T-helper 1 cell treated with Interleukin-12 subunit alpha and Interleukin-12 subunit beta and Interleukin-4 antibody, amounts not matched to agents 30 μg/mL and 1 μg/mL, for 36 hours (primary cell): ENCODE results near the gene ZC3H8.

Experiments used
- H3K27ac Mint-ChIP-seq: one replicate; pipeline ENCODE4 v1.8.0; 2021; ENCODE audit warnings: mild to moderate bottlenecking, mixed read lengths
- H3K27me3 Mint-ChIP-seq: one replicate; pipeline ENCODE4 v1.8.0; 2021; ENCODE audit warnings: low read depth, mixed read lengths
- H3K36me3 Mint-ChIP-seq: one replicate; pipeline ENCODE4 v1.8.0; 2021; ENCODE audit warnings: low read depth, mixed read lengths
- H3K4me1 Mint-ChIP-seq: one replicate; pipeline ENCODE4 v1.8.0; 2021; ENCODE audit warnings: low read depth, mixed read lengths
- H3K4me3 Mint-ChIP-seq: one replicate; pipeline ENCODE4 v1.8.0; 2021; ENCODE audit warnings: mild to moderate bottlenecking, moderate library complexity, mixed read lengths
- H3K9me3 Mint-ChIP-seq: one replicate; pipeline ENCODE4 v1.8.0; 2021; ENCODE audit warnings: mixed read lengths

ZC3H8 gene

GRCh38 chr2:112195950-112196349 is 58.9 kb downstream of the ZC3H8 start:
- Mint-ChIP-seq H3K4me3 (no peak overlapping the region), H3K36me3 (peaks cover 24% of the 10 kb centered on the region), H3K4me1 (peaks cover 36% of the 10 kb centered on the region), H3K27me3 (no peaks in the 10 kb centered on the region), H3K9me3 (no peaks in the 10 kb centered on the region), H3K27ac (no peak overlapping the region)

GRCh38 chr2:112195167-112195766 is 59.6 kb downstream of the ZC3H8 start:
- H3K4me1 Mint-ChIP-seq = peaks cover 40% of the 10 kb centered on the region
- H3K9me3 Mint-ChIP-seq = no peaks in the 10 kb centered on the region
- H3K36me3 Mint-ChIP-seq = peaks cover 28% of the 10 kb centered on the region
- no peak overlapping the region for H3K4me3 Mint-ChIP-seq
- H3K27ac Mint-ChIP-seq = no peak overlapping the region
- H3K27me3 Mint-ChIP-seq = no peaks in the 10 kb centered on the region

GRCh38 chr2:112194482-112194881 is 60.4 kb downstream of the ZC3H8 start:
- Mint-ChIP-seq H3K27me3 (no peaks in the 10 kb centered on the region), H3K9me3 (no peaks in the 10 kb centered on the region), H3K4me1 (peaks cover 44% of the 10 kb centered on the region), H3K36me3 (peaks cover 25% of the 10 kb centered on the region), H3K4me3 (peak overlapping the region; percentile 0), H3K27ac (peak overlapping the region; percentile 57)

GRCh38 chr2:112194028-112194427 is 60.8 kb downstream of the ZC3H8 start:
- Mint-ChIP-seq H3K4me1 (peaks cover 49% of the 10 kb centered on the region), H3K36me3 (peaks cover 27% of the 10 kb centered on the region), H3K27ac (peak overlapping the region; percentile 28), H3K27me3 (no peaks in the 10 kb centered on the region), H3K4me3 (no peak overlapping the region), H3K9me3 (no peaks in the 10 kb centered on the region)

GRCh38 chr2:112189001-112189556 is 65.8 kb downstream of the ZC3H8 start:
- H3K27ac Mint-ChIP-seq = peak overlapping the region; percentile 94
- peaks cover 66% of the 10 kb centered on the region for H3K4me1 Mint-ChIP-seq
- no peaks in the 10 kb centered on the region for H3K27me3 Mint-ChIP-seq
- H3K4me3 Mint-ChIP-seq = peak overlapping the region; percentile 63
- H3K9me3 Mint-ChIP-seq = no peaks in the 10 kb centered on the region
- peaks cover 49% of the 10 kb centered on the region for H3K36me3 Mint-ChIP-seq

- Mint-ChIP-seq H3K27me3 (no peaks in the 10 kb centered on the region), H3K4me3 (peak overlapping the region; percentile 63), H3K27ac (peak overlapping the region; percentile 94), H3K36me3 (peaks cover 52% of the 10 kb centered on the region), H3K9me3 (no peaks in the 10 kb centered on the region), H3K4me1 (peaks cover 70% of the 10 kb centered on the region)
These were observed 66.8 kb downstream of the ZC3H8 start for GRCh38 chr2:112187805-112188596.

- H3K4me1 Mint-ChIP-seq = peaks cover 76% of the 10 kb centered on the region
- peaks cover 46% of the 10 kb centered on the region for H3K36me3 Mint-ChIP-seq
- H3K27ac Mint-ChIP-seq = peak overlapping the region; percentile 94
- H3K9me3 Mint-ChIP-seq = no peaks in the 10 kb centered on the region
- H3K27me3 Mint-ChIP-seq = no peaks in the 10 kb centered on the region
- H3K4me3 Mint-ChIP-seq = peak overlapping the region; percentile 63
These were observed 67.7 kb downstream of the ZC3H8 start for GRCh38 chr2:112187046-112187715.

- Mint-ChIP-seq H3K27ac (no peak overlapping the region), H3K9me3 (no peaks in the 10 kb centered on the region), H3K36me3 (peaks cover 36% of the 10 kb centered on the region), H3K4me3 (no peak overlapping the region), H3K27me3 (no peaks in the 10 kb centered on the region), H3K4me1 (peaks cover 68% of the 10 kb centered on the region)
These were observed 69.7 kb downstream of the ZC3H8 start for GRCh38 chr2:112185131-112185530.

GRCh38 chr2:112184121-112184520 is 70.7 kb downstream of the ZC3H8 start:
- no peaks in the 10 kb centered on the region for H3K27me3 Mint-ChIP-seq
- no peaks in the 10 kb centered on the region for H3K9me3 Mint-ChIP-seq
- H3K4me3 Mint-ChIP-seq = peak overlapping the region; percentile 18
- H3K27ac Mint-ChIP-seq = peak overlapping the region; percentile 85
- peaks cover 29% of the 10 kb centered on the region for H3K36me3 Mint-ChIP-seq
- H3K4me1 Mint-ChIP-seq = peaks cover 61% of the 10 kb centered on the region

- peaks cover 56% of the 10 kb centered on the region for H3K4me1 Mint-ChIP-seq
- peak overlapping the region; percentile 85 for H3K27ac Mint-ChIP-seq
- peaks cover 24% of the 10 kb centered on the region for H3K36me3 Mint-ChIP-seq
- no peaks in the 10 kb centered on the region for H3K27me3 Mint-ChIP-seq
- no peaks in the 10 kb centered on the region for H3K9me3 Mint-ChIP-seq
- peak overlapping the region; percentile 80 for H3K4me3 Mint-ChIP-seq
These were observed 71.4 kb downstream of the ZC3H8 start for GRCh38 chr2:112183327-112184025.

GRCh38 chr2:112182581-112183034 is 72.2 kb downstream of the ZC3H8 start:
- Mint-ChIP-seq H3K4me1 (peaks cover 47% of the 10 kb centered on the region), H3K27ac (peak overlapping the region; percentile 85), H3K4me3 (peak overlapping the region; percentile 80), H3K9me3 (no peaks in the 10 kb centered on the region), H3K36me3 (peaks cover 18% of the 10 kb centered on the region), H3K27me3 (no peaks in the 10 kb centered on the region)

- H3K27me3 Mint-ChIP-seq = no peaks in the 10 kb centered on the region
- H3K4me3 Mint-ChIP-seq = peak overlapping the region; percentile 80
- H3K9me3 Mint-ChIP-seq = no peaks in the 10 kb centered on the region
- peaks cover 40% of the 10 kb centered on the region for H3K4me1 Mint-ChIP-seq
- H3K36me3 Mint-ChIP-seq = peaks cover 15% of the 10 kb centered on the region
- peak overlapping the region; percentile 85 for H3K27ac Mint-ChIP-seq
These were observed 73.1 kb downstream of the ZC3H8 start for GRCh38 chr2:112181571-112182290.

- Mint-ChIP-seq H3K27me3 (no peaks in the 10 kb centered on the region), H3K4me1 (peaks cover 13% of the 10 kb centered on the region), H3K4me3 (no peak overlapping the region), H3K36me3 (no peaks in the 10 kb centered on the region), H3K9me3 (no peaks in the 10 kb centered on the region), H3K27ac (no peak overlapping the region)
These were observed 78.8 kb downstream of the ZC3H8 start for GRCh38 chr2:112175958-112176573.
